GM23338 (cell line): ENCODE measurements around the gene UBXN10. TPM values are rescaled to one million over a fixed set of nuclear protein-coding genes. Genes with fewer than 3 reads are reported as not detected.

Source experiments
- ATAC-seq: fragments of 200-7000 bp; cut with Tn5 transposase; 3 replicates; pipeline ENCODE4 v1.9.1; 2020
- DNase-seq: peaks from one replicate; pipeline ENCODE4 v3.0.0-alpha.2; 2015; ENCODE audit warnings: low spot score
- H2AFZ ChIP-seq: fragments of 200-600 bp; sonication (generic); 2 replicates; pipeline ENCODE4 v1.8.0; 2016; ENCODE audit warnings: antibody characterized with exemption, mild to moderate bottlenecking, moderate library complexity
- H3F3A ChIP-seq: fragments of 200-600 bp; sonication (generic); replicated peaks from 2 replicates; pipeline ENCODE4 v1.8.0; 2017; ENCODE audit warnings: antibody characterized with exemption, mixed run types, low read depth
- H3K27ac ChIP-seq: fragments of 200-600 bp; sonication (generic); 2 replicates; pipeline ENCODE4 v1.6.1; 2016; ENCODE audit warnings: low read depth
- H3K27me3 ChIP-seq: fragments of 200-600 bp; sonication (generic); 2 replicates; pipeline ENCODE4 v1.8.0; 2016; ENCODE audit warnings: mild to moderate bottlenecking, mixed run types, moderate library complexity; ENCODE audit not compliant: insufficient read depth
- H3K36me3 ChIP-seq: fragments of 200-600 bp; sonication (generic); 2 replicates; pipeline ENCODE4 v1.8.0; 2016; ENCODE audit warnings: mild to moderate bottlenecking; ENCODE audit not compliant: insufficient read depth
- H3K4me1 ChIP-seq: fragments of 200-600 bp; sonication (generic); 2 replicates; pipeline ENCODE4 v1.8.0; 2016; ENCODE audit warnings: mild to moderate bottlenecking, moderate library complexity; ENCODE audit not compliant: insufficient read depth
- H3K4me2 ChIP-seq: fragments of 200-600 bp; sonication (generic); 2 replicates; pipeline ENCODE4 v1.7.1; 2017; ENCODE audit warnings: mixed run types
- H3K4me3 ChIP-seq: fragments of 200-600 bp; sonication (generic); 2 replicates; pipeline ENCODE4 v1.6.1; 2016; ENCODE audit warnings: mixed run types
- H3K79me2 ChIP-seq: fragments of 200-600 bp; sonication (generic); replicated peaks from 2 replicates; pipeline ENCODE4 v1.8.0; 2017; ENCODE audit warnings: mild to moderate bottlenecking; ENCODE audit not compliant: insufficient read depth
- H3K9me2 ChIP-seq: fragments of 200-600 bp; sonication (generic); 2 replicates; pipeline ENCODE4 v1.8.0; 2017; ENCODE audit not compliant: insufficient read depth
- H4K20me1 ChIP-seq: fragments of 200-600 bp; sonication (generic); replicated peaks from 2 replicates; pipeline ENCODE4 v1.8.0; 2017; ENCODE audit warnings: mild to moderate bottlenecking; ENCODE audit not compliant: insufficient read depth
- H3K27ac Mint-ChIP-seq: 2 replicates; pipeline ENCODE4 v1.8.0; 2020; ENCODE audit warnings: inconsistent platforms, mild to moderate bottlenecking, moderate library complexity, mixed read lengths
- H3K27me3 Mint-ChIP-seq: 3 replicates; pipeline ENCODE4 v1.8.0; 2022; ENCODE audit warnings: low read depth, mild to moderate bottlenecking, moderate library complexity, mixed read lengths, inconsistent platforms; ENCODE audit not compliant: insufficient read depth, poor library complexity
- H3K36me3 Mint-ChIP-seq: 3 replicates; pipeline ENCODE4 v1.8.0; 2021; ENCODE audit warnings: low read depth, mild to moderate bottlenecking, inconsistent platforms, moderate library complexity, mixed read lengths
- H3K4me1 Mint-ChIP-seq: 3 replicates; pipeline ENCODE4 v1.8.0; 2020; ENCODE audit warnings: mild to moderate bottlenecking, inconsistent platforms, mixed read lengths
- H3K4me3 Mint-ChIP-seq: 3 replicates; pipeline ENCODE4 v1.8.0; 2021; ENCODE audit warnings: moderate library complexity, mild to moderate bottlenecking, inconsistent platforms, mixed read lengths
- H3K9me3 Mint-ChIP-seq: 3 replicates; pipeline ENCODE4 v1.8.0; 2020; ENCODE audit warnings: moderate library complexity, mild to moderate bottlenecking, inconsistent platforms, mixed read lengths
- CREB1 ChIP-seq: fragments of 250-450 bp; sonication (Bioruptor Pico); IDR thresholded peaks from 2 replicates; pipeline ENCODE4 v1.5.0; 2020; ENCODE audit warnings: low read depth, mild to moderate bottlenecking, moderate library complexity
- polyA plus RNA-seq: library from polyadenylated mRNA; unstranded; fragments of >200 nt; fragmentation: Nextera tagmentation; extraction: Ambion mirVana; gene quantifications from 2 replicates; pipeline ENCODE4 v1.2.1, GENCODE V29; 2016
- total RNA-seq: library from RNA; depleted of rRNA; stranded (reverse); fragments of >200 nt; shearing (Covaris generic); gene quantifications from 2 replicates; pipeline ENCODE4 v1.2.3, GENCODE V29; 2014
- TF ChIP-seq, protein P1 (sequence below): fragments of 250-450 bp; sonication (Bioruptor Pico); IDR thresholded peaks from 2 replicates; pipeline ENCODE4 v1.5.0; 2020; ENCODE audit warnings: mild to moderate bottlenecking, moderate library complexity
- TF ChIP-seq, protein P2 (sequence below), 2 experiments: fragments of 200-600 bp in 1 of 2; sonication (generic) in 1 of 2; conservative IDR thresholded peaks; 2 replicates each; pipeline versions ENCODE4 v1.5.1 to v1.6.1; 2016 to 2017; ENCODE audit warnings: antibody characterized with exemption in 2 of 2, low read depth in 2 of 2, mild to moderate bottlenecking in 2 of 2, moderate library complexity in 1 of 2

The UBXN10 gene
- total and polyA plus RNA-seq, 2 experiments from 2014 or later: 0.27 to 0.69 TPM

DNA sequence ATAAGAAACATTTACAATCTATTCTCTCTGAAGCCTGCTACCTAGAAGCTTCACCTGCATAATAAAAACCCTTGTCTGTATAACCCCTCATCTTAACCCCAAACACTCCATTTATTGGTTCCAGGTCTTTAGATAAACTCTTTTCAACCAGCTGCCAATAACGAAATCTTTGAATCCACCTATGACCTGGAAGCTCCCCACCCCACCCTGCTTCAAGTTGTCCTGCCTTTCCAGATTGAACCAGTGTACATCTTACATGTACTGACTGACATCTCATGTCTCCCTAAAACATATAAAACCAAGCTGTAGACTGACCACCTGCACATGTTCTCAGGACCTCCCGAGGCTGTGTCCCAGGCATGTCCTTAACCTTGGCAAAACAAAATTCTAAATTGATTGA, 54.1 kb downstream of the UBXN10 start (continued):
- TF ChIP-seq, protein P1, sequence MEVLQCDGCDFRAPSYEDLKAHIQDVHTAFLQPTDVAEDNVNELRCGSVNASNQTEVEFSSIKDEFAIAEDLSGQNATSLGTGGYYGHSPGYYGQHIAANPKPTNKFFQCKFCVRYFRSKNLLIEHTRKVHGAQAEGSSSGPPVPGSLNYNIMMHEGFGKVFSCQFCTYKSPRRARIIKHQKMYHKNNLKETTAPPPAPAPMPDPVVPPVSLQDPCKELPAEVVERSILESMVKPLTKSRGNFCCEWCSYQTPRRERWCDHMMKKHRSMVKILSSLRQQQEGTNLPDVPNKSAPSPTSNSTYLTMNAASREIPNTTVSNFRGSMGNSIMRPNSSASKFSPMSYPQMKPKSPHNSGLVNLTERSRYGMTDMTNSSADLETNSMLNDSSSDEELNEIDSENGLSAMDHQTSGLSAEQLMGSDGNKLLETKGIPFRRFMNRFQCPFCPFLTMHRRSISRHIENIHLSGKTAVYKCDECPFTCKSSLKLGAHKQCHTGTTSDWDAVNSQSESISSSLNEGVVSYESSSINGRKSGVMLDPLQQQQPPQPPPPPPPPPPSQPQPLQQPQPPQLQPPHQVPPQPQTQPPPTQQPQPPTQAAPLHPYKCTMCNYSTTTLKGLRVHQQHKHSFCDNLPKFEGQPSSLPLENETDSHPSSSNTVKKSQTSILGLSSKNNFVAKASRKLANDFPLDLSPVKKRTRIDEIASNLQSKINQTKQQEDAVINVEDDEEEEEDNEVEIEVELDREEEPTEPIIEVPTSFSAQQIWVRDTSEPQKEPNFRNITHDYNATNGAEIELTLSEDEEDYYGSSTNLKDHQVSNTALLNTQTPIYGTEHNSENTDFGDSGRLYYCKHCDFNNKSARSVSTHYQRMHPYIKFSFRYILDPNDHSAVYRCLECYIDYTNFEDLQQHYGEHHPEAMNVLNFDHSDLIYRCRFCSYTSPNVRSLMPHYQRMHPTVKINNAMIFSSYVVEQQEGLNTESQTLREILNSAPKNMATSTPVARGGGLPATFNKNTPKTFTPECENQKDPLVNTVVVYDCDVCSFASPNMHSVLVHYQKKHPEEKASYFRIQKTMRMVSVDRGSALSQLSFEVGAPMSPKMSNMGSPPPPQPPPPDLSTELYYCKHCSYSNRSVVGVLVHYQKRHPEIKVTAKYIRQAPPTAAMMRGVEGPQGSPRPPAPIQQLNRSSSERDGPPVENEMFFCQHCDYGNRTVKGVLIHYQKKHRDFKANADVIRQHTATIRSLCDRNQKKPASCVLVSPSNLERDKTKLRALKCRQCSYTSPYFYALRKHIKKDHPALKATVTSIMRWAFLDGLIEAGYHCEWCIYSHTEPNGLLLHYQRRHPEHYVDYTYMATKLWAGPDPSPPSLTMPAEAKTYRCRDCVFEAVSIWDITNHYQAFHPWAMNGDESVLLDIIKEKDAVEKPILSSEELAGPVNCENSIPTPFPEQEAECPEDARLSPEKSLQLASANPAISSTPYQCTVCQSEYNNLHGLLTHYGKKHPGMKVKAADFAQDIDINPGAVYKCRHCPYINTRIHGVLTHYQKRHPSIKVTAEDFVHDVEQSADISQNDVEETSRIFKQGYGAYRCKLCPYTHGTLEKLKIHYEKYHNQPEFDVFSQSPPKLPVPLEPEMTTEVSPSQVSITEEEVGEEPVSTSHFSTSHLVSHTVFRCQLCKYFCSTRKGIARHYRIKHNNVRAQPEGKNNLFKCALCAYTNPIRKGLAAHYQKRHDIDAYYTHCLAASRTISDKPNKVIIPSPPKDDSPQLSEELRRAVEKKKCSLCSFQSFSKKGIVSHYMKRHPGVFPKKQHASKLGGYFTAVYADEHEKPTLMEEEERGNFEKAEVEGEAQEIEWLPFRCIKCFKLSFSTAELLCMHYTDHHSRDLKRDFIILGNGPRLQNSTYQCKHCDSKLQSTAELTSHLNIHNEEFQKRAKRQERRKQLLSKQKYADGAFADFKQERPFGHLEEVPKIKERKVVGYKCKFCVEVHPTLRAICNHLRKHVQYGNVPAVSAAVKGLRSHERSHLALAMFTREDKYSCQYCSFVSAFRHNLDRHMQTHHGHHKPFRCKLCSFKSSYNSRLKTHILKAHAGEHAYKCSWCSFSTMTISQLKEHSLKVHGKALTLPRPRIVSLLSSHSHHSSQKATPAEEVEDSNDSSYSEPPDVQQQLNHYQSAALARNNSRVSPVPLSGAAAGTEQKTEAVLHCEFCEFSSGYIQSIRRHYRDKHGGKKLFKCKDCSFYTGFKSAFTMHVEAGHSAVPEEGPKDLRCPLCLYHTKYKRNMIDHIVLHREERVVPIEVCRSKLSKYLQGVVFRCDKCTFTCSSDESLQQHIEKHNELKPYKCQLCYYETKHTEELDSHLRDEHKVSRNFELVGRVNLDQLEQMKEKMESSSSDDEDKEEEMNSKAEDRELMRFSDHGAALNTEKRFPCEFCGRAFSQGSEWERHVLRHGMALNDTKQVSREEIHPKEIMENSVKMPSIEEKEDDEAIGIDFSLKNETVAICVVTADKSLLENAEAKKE (CRISPR knock-in tag): no peak
- no peak for TF ChIP-seq CREB1 (CRISPR knock-in tag)

DNA sequence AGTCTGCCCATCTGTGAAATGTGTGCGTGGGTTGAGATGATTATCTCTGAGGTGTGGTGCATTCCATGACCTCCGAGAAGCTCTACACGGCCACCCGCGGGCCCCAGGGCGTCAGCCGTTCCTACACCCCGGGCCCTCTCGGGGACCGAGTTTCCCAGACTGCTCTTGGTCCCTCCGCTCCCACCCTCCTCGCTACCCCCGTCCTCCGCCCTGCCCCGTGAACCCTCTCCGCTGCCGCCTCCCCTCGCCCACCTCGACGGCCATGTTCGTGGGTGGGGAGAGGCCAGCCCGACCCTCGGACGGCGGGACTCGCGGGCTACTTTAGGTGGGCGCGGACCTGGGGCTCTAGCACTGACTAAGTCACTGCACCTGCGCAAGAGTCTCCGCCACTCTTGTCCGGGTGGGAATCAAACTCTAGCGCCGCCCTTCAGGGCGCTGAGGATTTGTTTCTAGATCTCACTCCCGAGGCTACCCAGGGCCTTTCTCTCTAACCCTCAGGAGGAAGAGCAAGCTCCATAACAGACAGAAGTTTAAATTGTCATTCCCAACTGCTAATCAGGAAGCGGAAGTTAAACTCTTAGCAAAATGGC, 57.1 kb downstream of the UBXN10 start:
- TF ChIP-seq, protein P1 (CRISPR knock-in tag): no peak
- TF ChIP-seq, protein P2, sequence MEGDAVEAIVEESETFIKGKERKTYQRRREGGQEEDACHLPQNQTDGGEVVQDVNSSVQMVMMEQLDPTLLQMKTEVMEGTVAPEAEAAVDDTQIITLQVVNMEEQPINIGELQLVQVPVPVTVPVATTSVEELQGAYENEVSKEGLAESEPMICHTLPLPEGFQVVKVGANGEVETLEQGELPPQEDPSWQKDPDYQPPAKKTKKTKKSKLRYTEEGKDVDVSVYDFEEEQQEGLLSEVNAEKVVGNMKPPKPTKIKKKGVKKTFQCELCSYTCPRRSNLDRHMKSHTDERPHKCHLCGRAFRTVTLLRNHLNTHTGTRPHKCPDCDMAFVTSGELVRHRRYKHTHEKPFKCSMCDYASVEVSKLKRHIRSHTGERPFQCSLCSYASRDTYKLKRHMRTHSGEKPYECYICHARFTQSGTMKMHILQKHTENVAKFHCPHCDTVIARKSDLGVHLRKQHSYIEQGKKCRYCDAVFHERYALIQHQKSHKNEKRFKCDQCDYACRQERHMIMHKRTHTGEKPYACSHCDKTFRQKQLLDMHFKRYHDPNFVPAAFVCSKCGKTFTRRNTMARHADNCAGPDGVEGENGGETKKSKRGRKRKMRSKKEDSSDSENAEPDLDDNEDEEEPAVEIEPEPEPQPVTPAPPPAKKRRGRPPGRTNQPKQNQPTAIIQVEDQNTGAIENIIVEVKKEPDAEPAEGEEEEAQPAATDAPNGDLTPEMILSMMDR (conservative IDR thresholded peaks at IDR 0.05; ENCODE audit: low read depth in 2 of 2): peak; percentile 27 to 34; a peak in 3 of 4 replicates
- H4K20me1 ChIP-seq: no peaks in the 10 kb centered on the region
- H2AFZ ChIP-seq: no peak overlapping the region
- H3K27me3 Mint-ChIP-seq: peaks cover 7% of the 10 kb centered on the region
- H3K27ac ChIP-seq: no peak overlapping the region
- no peaks in the 10 kb centered on the region; the same call in 1 of the 2 replicates for H3K4me1 ChIP-seq
- no peak overlapping the region for H3K27ac Mint-ChIP-seq
- DNase-seq: peak; percentile 24
- no peaks in the 10 kb centered on the region for H3K79me2 ChIP-seq
- no peaks in the 10 kb centered on the region for H3K36me3 ChIP-seq
- H3K36me3 Mint-ChIP-seq: no peaks in the 10 kb centered on the region
- H3F3A ChIP-seq: no peaks in the 10 kb centered on the region
- peaks cover 5% of the 10 kb centered on the region; the same call in 1 of the 2 replicates for H3K9me2 ChIP-seq
- no peak overlapping the region for H3K4me3 Mint-ChIP-seq
- no peaks in the 10 kb centered on the region; the same call in 2 of the 3 replicates for H3K9me3 Mint-ChIP-seq
- ATAC-seq: no peak
- H3K4me3 ChIP-seq: no peak overlapping the region
- no peaks in the 10 kb centered on the region for H3K27me3 ChIP-seq
- H3K4me1 Mint-ChIP-seq: peaks cover 6% of the 10 kb centered on the region
- no peak overlapping the region for H3K4me2 ChIP-seq
